ENCODE data around the gene CD74.

CD74 gene

DNA sequence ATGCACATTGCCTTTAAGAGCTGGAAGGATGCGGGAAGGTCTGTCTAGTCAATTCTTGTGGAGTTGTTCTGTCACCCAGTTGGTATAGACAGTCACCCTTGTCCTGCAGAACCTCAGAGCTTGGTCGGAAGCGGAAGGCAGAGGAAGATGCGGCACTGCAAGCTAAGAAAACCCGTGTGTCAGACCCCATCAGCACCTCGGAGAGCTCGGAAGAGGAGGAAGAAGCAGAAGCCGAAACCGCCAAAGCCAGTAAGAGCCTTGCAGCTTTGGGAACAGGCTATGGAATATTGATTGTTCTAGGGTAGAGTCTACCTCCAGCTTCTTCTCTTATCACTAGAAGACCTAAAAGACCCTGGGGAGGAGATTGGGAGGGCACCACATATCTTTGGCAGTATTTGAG lies 48.7 kb downstream of the CD74 start:
- TF ChIP-seq POLR2AphosphoS5 (IDR thresholded peaks at IDR 0.05; ENCODE audit: low read depth, low read length): no peak
- TF ChIP-seq TAF1 (IDR thresholded peaks at IDR 0.05; ENCODE audit: borderline replicate concordance, insufficient read depth, low read length): no peak
- no peak for TF ChIP-seq FOXP2 (optimal IDR thresholded peaks at IDR 0.05; ENCODE audit: borderline replicate concordance, extremely low read depth, extremely low read length, insufficient read depth)
- TF ChIP-seq REST (IDR thresholded peaks at IDR 0.05; ENCODE audit: insufficient read depth in 1 of 2, low read depth in 2 of 2, low read length in 2 of 2): no peak
- TF ChIP-seq SIN3A (IDR thresholded peaks at IDR 0.05; ENCODE audit: borderline replicate concordance, insufficient read depth, low read length): no peak

- no peak for TF ChIP-seq TAF1 (IDR thresholded peaks at IDR 0.05; ENCODE audit: borderline replicate concordance, insufficient read depth, low read length)
- no peak for TF ChIP-seq REST (IDR thresholded peaks at IDR 0.05; ENCODE audit: insufficient read depth in 1 of 2, low read depth in 2 of 2, low read length in 2 of 2)
- TF ChIP-seq POLR2AphosphoS5 (IDR thresholded peaks at IDR 0.05; ENCODE audit: low read depth, low read length): no peak
- TF ChIP-seq FOXP2 (optimal IDR thresholded peaks at IDR 0.05; ENCODE audit: borderline replicate concordance, extremely low read depth, extremely low read length, insufficient read depth): no peak
- no peak for TF ChIP-seq SIN3A (IDR thresholded peaks at IDR 0.05; ENCODE audit: borderline replicate concordance, insufficient read depth, low read length)
Measured at GRCh38 chr5:150363185-150363584, 49.5 kb downstream of the CD74 start.

DNA sequence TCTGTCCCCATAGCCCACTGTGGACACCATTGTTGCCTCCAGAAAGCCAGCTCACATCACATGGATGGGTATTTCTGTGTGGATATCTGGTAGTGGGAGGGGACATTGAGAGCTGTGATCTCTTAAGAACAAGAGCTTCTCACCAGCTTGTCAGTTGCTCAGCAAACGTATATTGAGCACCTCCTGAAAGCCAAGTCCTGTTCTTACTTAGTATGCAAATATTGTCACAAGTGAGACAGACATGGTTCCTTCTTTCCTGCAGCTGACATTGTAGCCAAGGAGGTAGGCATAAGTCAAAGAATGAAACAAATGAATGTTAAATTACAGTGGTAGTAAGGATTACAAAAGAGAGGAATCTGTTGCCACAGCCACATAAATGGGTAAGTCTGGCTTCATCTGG lies 51.4 kb downstream of the CD74 start:
- TF ChIP-seq SIN3A (IDR thresholded peaks at IDR 0.05; ENCODE audit: borderline replicate concordance, insufficient read depth, low read length): no peak
- TF ChIP-seq POLR2AphosphoS5 (IDR thresholded peaks at IDR 0.05; ENCODE audit: low read depth, low read length): no peak
- TF ChIP-seq TAF1 (IDR thresholded peaks at IDR 0.05; ENCODE audit: borderline replicate concordance, insufficient read depth, low read length): no peak
- TF ChIP-seq FOXP2 (optimal IDR thresholded peaks at IDR 0.05; ENCODE audit: borderline replicate concordance, extremely low read depth, extremely low read length, insufficient read depth): no peak
- TF ChIP-seq REST (IDR thresholded peaks at IDR 0.05; ENCODE audit: insufficient read depth in 1 of 2, low read depth in 2 of 2, low read length in 2 of 2): no peak

DNA sequence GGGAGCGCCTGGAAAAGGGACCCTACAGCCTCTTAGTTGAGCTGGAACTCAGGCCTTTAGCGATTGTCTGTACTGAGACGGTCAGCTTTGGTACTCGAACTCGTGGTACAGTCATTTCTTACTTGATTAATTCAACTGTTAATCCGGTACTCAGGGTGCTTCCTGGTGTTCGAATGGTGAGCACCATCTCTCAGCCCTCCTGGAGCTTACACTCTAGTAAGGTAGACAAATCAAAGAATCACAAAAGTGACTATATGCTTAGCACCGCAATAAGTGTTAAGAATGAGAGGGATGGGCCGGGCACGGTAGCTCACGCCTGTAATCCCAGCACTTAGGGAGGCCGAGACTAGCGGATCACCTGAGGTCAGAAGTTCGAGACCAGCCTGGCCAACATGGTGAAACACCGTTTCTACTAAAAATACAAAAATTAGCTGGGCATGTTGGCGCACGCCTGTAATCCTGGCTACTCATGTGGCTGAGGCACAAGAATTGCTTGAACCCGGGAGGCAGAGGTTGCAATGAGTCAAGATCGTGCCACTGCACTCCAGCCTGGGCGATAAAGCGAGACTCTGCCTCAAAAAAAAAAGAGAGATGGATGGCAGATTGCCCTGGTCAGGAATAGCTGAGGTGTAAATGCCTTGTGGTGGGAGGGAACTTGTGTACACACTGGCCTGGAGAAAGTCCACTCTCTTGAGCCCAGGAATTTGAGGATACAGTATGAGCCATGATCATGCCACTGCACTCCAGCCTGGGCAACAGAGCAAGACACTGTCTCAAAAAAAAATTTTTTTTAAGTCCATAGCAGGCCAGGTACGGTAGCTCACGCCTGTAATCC lies 54.2 kb downstream of the CD74 start:
- no peak for TF ChIP-seq POLR2AphosphoS5 (IDR thresholded peaks at IDR 0.05; ENCODE audit: low read depth, low read length)

DNA sequence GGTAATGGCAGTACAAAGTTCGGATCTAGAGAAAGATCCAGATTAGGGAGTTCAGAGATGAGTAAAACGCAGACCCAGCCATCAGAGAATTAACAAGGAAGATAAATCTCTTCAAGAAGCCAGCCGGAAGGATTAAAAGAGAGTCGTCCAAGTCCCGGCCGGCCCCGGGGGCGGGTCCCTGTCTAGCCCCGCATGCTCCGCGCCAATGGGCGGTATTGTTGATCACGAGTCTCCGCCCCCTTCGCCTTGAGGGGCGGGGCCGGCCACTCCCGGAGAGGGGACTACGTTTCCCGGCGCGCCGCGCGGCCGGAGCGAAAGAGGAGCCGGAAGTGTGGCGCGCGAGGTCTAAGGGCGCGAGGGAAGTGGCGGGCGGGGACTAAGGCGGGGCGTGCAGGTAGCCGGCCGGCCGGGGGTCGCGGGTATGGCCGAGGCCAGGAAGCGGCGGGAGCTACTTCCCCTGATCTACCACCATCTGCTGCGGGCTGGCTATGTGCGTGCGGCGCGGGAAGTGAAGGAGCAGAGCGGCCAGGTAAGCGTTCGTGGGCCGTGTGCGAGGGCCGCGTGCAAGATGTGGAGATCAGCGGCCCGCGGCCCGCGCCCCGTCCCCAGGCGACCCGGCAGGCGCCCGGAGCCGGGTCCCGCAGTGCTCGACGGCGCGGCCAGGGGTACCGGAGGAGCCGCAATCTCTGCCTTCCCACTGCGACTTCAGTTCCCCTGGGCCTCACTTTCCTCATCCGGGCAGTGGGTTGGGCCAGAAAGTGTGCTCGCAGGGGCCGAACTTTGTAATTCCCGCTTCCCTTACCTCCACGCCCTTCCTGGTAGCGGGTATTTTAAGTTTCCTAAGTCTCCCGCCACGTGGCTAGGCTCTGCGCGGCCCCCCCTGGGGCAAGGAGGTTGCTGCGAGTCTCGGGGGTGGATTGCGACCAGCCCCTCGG lies 55.1 kb downstream of the CD74 start, which contains the start of gene TCOF1:
Gene TCOF1, plus strand, starts transcription at position 372 of the 935 bp plus-strand sequence. Its CDS starts 50 bp downstream, at position 422.
- TF ChIP-seq POLR2AphosphoS5 (IDR thresholded peaks at IDR 0.05; ENCODE audit: low read depth, low read length) (peak; percentile 77), REST (IDR thresholded peaks at IDR 0.05; ENCODE audit: insufficient read depth in 1 of 2, low read depth in 2 of 2, low read length in 2 of 2) (peak; percentile 2 to 7; a peak in 1 of 4 replicates), SIN3A (IDR thresholded peaks at IDR 0.05; ENCODE audit: borderline replicate concordance, insufficient read depth, low read length) (0 out of 2 replicates have a peak, but pooled peaks have one; percentile 84), FOXP2 (optimal IDR thresholded peaks at IDR 0.05; ENCODE audit: borderline replicate concordance, extremely low read depth, extremely low read length, insufficient read depth) (no peak)

Measured in PFSK-1 (cell line).